Nephron progenitor cell (in vitro differentiated cells): ENCODE data around the gene DGKB.

ENCODE experiments used
- DNase-seq: peaks from one replicate; pipeline ENCODE4 v3.0.0; 2021
- H3K27ac Mint-ChIP-seq: 2 replicates; pipeline ENCODE4 v1.8.0; 2021; ENCODE audit warnings: mild to moderate bottlenecking, moderate library complexity, mixed read lengths
- H3K27me3 Mint-ChIP-seq: 2 replicates; pipeline ENCODE4 v1.8.0; 2021; ENCODE audit warnings: mild to moderate bottlenecking, low read depth, mixed read lengths; ENCODE audit not compliant: poor library complexity
- H3K36me3 Mint-ChIP-seq: 2 replicates; pipeline ENCODE4 v1.8.0; 2021; ENCODE audit warnings: low read depth, mixed read lengths
- H3K4me1 Mint-ChIP-seq: 2 replicates; pipeline ENCODE4 v1.8.0; 2021; ENCODE audit warnings: mixed read lengths
- H3K4me3 Mint-ChIP-seq: 2 replicates; pipeline ENCODE4 v1.8.0; 2021; ENCODE audit warnings: mild to moderate bottlenecking, moderate library complexity, mixed read lengths
- H3K9me3 Mint-ChIP-seq: 2 replicates; pipeline ENCODE4 v1.8.0; 2021; ENCODE audit warnings: mild to moderate bottlenecking, moderate library complexity, mixed read lengths
- CTCF ChIP-seq: fragments of 200-600 bp; sonication (generic); IDR thresholded peaks from 2 replicates; pipeline ENCODE4 v1.5.0; 2021; ENCODE audit warnings: antibody characterized with exemption

The DGKB gene

GRCh38 chr7:14822481-14822854 lies 80.1 kb downstream of the DGKB start:
- TF ChIP-seq CTCF: no peak
- Mint-ChIP-seq H3K27me3 (no peaks in the 10 kb centered on the region), H3K27ac (no peak overlapping the region), H3K9me3 (no peaks in the 10 kb centered on the region), H3K36me3 (no peaks in the 10 kb centered on the region), H3K4me3 (no peak overlapping the region), H3K4me1 (no peaks in the 10 kb centered on the region)
- DNase-seq: no peak

- H3K36me3 Mint-ChIP-seq: no peaks in the 10 kb centered on the region
- no peaks in the 10 kb centered on the region for H3K27me3 Mint-ChIP-seq
- H3K4me3 Mint-ChIP-seq: no peak overlapping the region
- no peaks in the 10 kb centered on the region for H3K9me3 Mint-ChIP-seq
- TF ChIP-seq CTCF: no peak
- no peaks in the 10 kb centered on the region for H3K4me1 Mint-ChIP-seq
- DNase-seq: no peak
- H3K27ac Mint-ChIP-seq: no peak overlapping the region
These were observed 80.6 kb downstream of the DGKB start for GRCh38 chr7:14821757-14822480.

GRCh38 chr7:14818871-14819270 lies 83.7 kb downstream of the DGKB start:
- DNase-seq: no peak
- Mint-ChIP-seq H3K4me3 (no peak overlapping the region), H3K9me3 (no peaks in the 10 kb centered on the region), H3K4me1 (peaks cover 8% of the 10 kb centered on the region), H3K27ac (no peak overlapping the region), H3K36me3 (no peaks in the 10 kb centered on the region), H3K27me3 (no peaks in the 10 kb centered on the region)
- TF ChIP-seq CTCF: no peak

GRCh38 chr7:14817829-14818614 lies 84.5 kb downstream of the DGKB start:
- no peak for TF ChIP-seq CTCF
- Mint-ChIP-seq H3K36me3 (no peaks in the 10 kb centered on the region), H3K9me3 (no peaks in the 10 kb centered on the region), H3K27ac (no peak overlapping the region), H3K27me3 (no peaks in the 10 kb centered on the region), H3K4me1 (peaks cover 8% of the 10 kb centered on the region), H3K4me3 (no peak overlapping the region)
- DNase-seq: no peak

GRCh38 chr7:14807507-14807906 lies 95.0 kb downstream of the DGKB start:
- TF ChIP-seq CTCF: no peak
- Mint-ChIP-seq H3K4me3 (no peak overlapping the region), H3K27ac (no peak overlapping the region), H3K27me3 (no peaks in the 10 kb centered on the region), H3K4me1 (no peaks in the 10 kb centered on the region), H3K9me3 (no peaks in the 10 kb centered on the region), H3K36me3 (no peaks in the 10 kb centered on the region)
- DNase-seq: no peak

GRCh38 chr7:14806891-14807290 lies 95.7 kb downstream of the DGKB start:
- no peak overlapping the region for H3K4me3 Mint-ChIP-seq
- H3K4me1 Mint-ChIP-seq: no peaks in the 10 kb centered on the region
- no peak overlapping the region for H3K27ac Mint-ChIP-seq

More at GRCh38 chr7:14806891-14807290, 95.7 kb downstream of the DGKB start:
- H3K9me3 Mint-ChIP-seq: no peaks in the 10 kb centered on the region
- no peak for TF ChIP-seq CTCF
- no peaks in the 10 kb centered on the region for H3K27me3 Mint-ChIP-seq
- H3K36me3 Mint-ChIP-seq: no peaks in the 10 kb centered on the region
- DNase-seq: no peak
